GM12878 (cell line): ENCODE results near the gene LRP1. TPM values are rescaled to one million over a fixed set of nuclear protein-coding genes. Genes with fewer than 3 reads are reported as not detected.

Source experiments
- ATF7 ChIP-seq: fragments of 450-650 bp; IDR thresholded peaks from 2 replicates; pipeline ENCODE4 v1.6.1; 2016; ENCODE audit warnings: low read depth, mild to moderate bottlenecking
- BACH1 ChIP-seq: fragments of 450-650 bp; IDR thresholded peaks from 2 replicates; pipeline ENCODE4 v1.6.1; 2017; ENCODE audit warnings: mild to moderate bottlenecking, borderline replicate concordance
- BHLHE40 ChIP-seq, 2 experiments: fragments of 450-650 bp in 1 of 2; IDR thresholded peaks; 2 replicates each; pipeline ENCODE4 v1.6.1; 2011 to 2017; ENCODE audit warnings: low read depth in 2 of 2, borderline replicate concordance in 1 of 2, improper control_type of control experiment in 1 of 2, low read length in 1 of 2, mild to moderate bottlenecking in 1 of 2
- CTCF ChIP-seq, 3 experiments: IDR thresholded peaks in 2 of 3; conservative IDR thresholded peaks in 1 of 3; 2 replicates each; pipeline ENCODE4 v1.5.1; 2011; ENCODE audit warnings: low read depth in 3 of 3, low read length in 3 of 3, mild to moderate bottlenecking in 3 of 3, control low read depth in 2 of 3, moderate library complexity in 2 of 3, inconsistent platforms in 1 of 3, mixed read lengths in 1 of 3; ENCODE audit not compliant: control insufficient read depth in 2 of 3, insufficient read depth in 1 of 3; ENCODE audit errors: extremely low read depth in 1 of 3
- DPF2 ChIP-seq: fragments of 450-650 bp; IDR thresholded peaks from 2 replicates; pipeline ENCODE4 v1.6.1; 2017; ENCODE audit warnings: mild to moderate bottlenecking
- GATAD2B ChIP-seq: fragments of 450-650 bp; conservative IDR thresholded peaks from 2 replicates; pipeline ENCODE4 v1.6.1; 2017; ENCODE audit warnings: low read depth, mild to moderate bottlenecking, moderate library complexity
- IKZF2 ChIP-seq, 2 experiments: fragments of 450-650 bp; IDR thresholded peaks; 2 replicates each; pipeline ENCODE4 v1.6.1; 2017; ENCODE audit warnings: mild to moderate bottlenecking in 2 of 2, moderate library complexity in 2 of 2
- MEF2B ChIP-seq: fragments of 450-650 bp; IDR thresholded peaks from 2 replicates; pipeline ENCODE4 v1.6.1; 2018; ENCODE audit warnings: mild to moderate bottlenecking, moderate library complexity; ENCODE audit not compliant: partially characterized antibody, poor library complexity, severe bottlenecking
- MXI1 ChIP-seq: fragments of 150-350 bp; IDR thresholded peaks from 2 replicates; pipeline ENCODE4 v1.6.1; 2011; ENCODE audit warnings: low read depth, mild to moderate bottlenecking, inconsistent platforms, low read length, improper control_type of control experiment
- PBX3 ChIP-seq: IDR thresholded peaks from 2 replicates; pipeline ENCODE4 v1.6.1; 2011; ENCODE audit warnings: mild to moderate bottlenecking, low read depth, low read length, moderate library complexity; ENCODE audit not compliant: insufficient replicate concordance
- POLR2A ChIP-seq: IDR thresholded peaks from 2 replicates; pipeline ENCODE4 v1.6.1; 2011; ENCODE audit warnings: low read depth, mild to moderate bottlenecking, low read length
- POLR2AphosphoS2 ChIP-seq: IDR thresholded peaks from 2 replicates; pipeline ENCODE4 v1.6.1; 2011; ENCODE audit warnings: low read depth, mild to moderate bottlenecking, low read length, improper control_type of control experiment, moderate library complexity
- POU2F2 ChIP-seq: IDR thresholded peaks from 3 replicates; pipeline ENCODE4 v1.6.1; 2011; ENCODE audit warnings: low read depth, mild to moderate bottlenecking, low read length, borderline replicate concordance
- RAD21 ChIP-seq: IDR thresholded peaks from 2 replicates; pipeline ENCODE4 v1.6.1; 2011; ENCODE audit warnings: mild to moderate bottlenecking, low read depth, low read length, moderate library complexity; ENCODE audit not compliant: insufficient read depth
- RELA ChIP-seq: fragments of 450-650 bp; IDR thresholded peaks from 2 replicates; pipeline ENCODE4 v1.8.0; 2014; ENCODE audit warnings: borderline replicate concordance; ENCODE audit not compliant: partially characterized antibody
- RELB ChIP-seq: fragments of 450-650 bp; IDR thresholded peaks from 2 replicates; pipeline ENCODE4 v1.6.1; 2017; ENCODE audit warnings: low read depth, mild to moderate bottlenecking, moderate library complexity
- RFX5 ChIP-seq: IDR thresholded peaks from 2 replicates; pipeline ENCODE4 v1.6.1; 2011; ENCODE audit warnings: low read depth, low read length, improper control_type of control experiment
- SMAD5 ChIP-seq: IDR thresholded peaks from 2 replicates; pipeline ENCODE4 v1.6.1; 2016; ENCODE audit warnings: antibody characterized with exemption, low read depth
- SPI1 ChIP-seq: IDR thresholded peaks from 2 replicates; pipeline ENCODE4 v1.6.1; 2011; ENCODE audit warnings: low read depth, mild to moderate bottlenecking, low read length, moderate library complexity, borderline replicate concordance; ENCODE audit not compliant: insufficient read depth
- STAT3 ChIP-seq: IDR thresholded peaks from 2 replicates; pipeline ENCODE4 v1.6.1; 2011; ENCODE audit warnings: low read depth, low read length, improper control_type of control experiment
- TAF1 ChIP-seq: IDR thresholded peaks from 2 replicates; pipeline ENCODE4 v1.6.1; 2011; ENCODE audit warnings: mild to moderate bottlenecking, low read depth, low read length, borderline replicate concordance
- TCF3 ChIP-seq: IDR thresholded peaks from 2 replicates; pipeline ENCODE4 v1.6.1; 2012; ENCODE audit warnings: low read depth, mild to moderate bottlenecking, low read length, borderline replicate concordance; ENCODE audit not compliant: insufficient read depth
- USF1 ChIP-seq: IDR thresholded peaks from 2 replicates; pipeline ENCODE4 v1.6.1; 2011; ENCODE audit warnings: borderline replicate concordance, low read depth, mild to moderate bottlenecking, moderate library complexity, mixed read lengths, low read length; ENCODE audit not compliant: insufficient read depth; ENCODE audit errors: extremely low read length
- ZBED1 ChIP-seq: IDR thresholded peaks from 2 replicates; pipeline ENCODE4 v1.6.1; 2016; ENCODE audit warnings: borderline replicate concordance
- polyA plus RNA-seq, 11 experiments: library from polyadenylated mRNA; depleted of rRNA in 4 of 11; unstranded in 6 of 11; stranded (reverse) in 5 of 11; fragments of >200 nt; fragmentation: Nextera tagmentation in 4 of 11; fragmentation: Illumina TruSeq in 1 of 11; extraction: Ambion mirVana in 4 of 11; extraction: Trizol in 1 of 11; gene quantifications; 1 replicate in 1 of 11; 2 replicates in 10 of 11; pipeline versions ENCODE4 v1.2.1 to v1.2.3, GENCODE V29; 2011 to 2016; ENCODE audit warnings: inconsistent platforms in 2 of 11, missing spikeins in 2 of 11, low read depth in 1 of 11
- total RNA-seq, 4 experiments: library from RNA; depleted of rRNA in 3 of 4; stranded (reverse); fragments of >200 nt in 3 of 4; fragmentation: Illumina TruSeq in 1 of 4; extraction: Trizol in 1 of 4; gene quantifications; 2 replicates each; pipeline versions ENCODE4 v1.2.1 to v1.2.3, GENCODE V29; 2013 to 2021

The LRP1 gene
- total and polyA plus RNA-seq, 10 of the 15 experiments (the other 5 are each of a cell fraction or from before 2014, with no cell fraction given): under 0.01 to 1.1 (median 0.20) TPM; not detected in 2

GRCh38 chr12:57093415-57094207, 34.7 kb upstream of the LRP1 start (continued):
- TF ChIP-seq MEF2B (no peak), POLR2AphosphoS2 (peak; percentile 30; the same call in 1 of the 2 replicates), BHLHE40 (IDR thresholded peaks at IDR 0.05; ENCODE audit: borderline replicate concordance in 1 of 2, low read depth in 2 of 2, low read length in 1 of 2) (peak in 1 of 2 experiments; percentile 26; a peak in 2 of 4 replicates), DPF2 (peak; percentile 55; the same call in 1 of the 2 replicates), ZBED1 (peak; percentile 52; the same call in 1 of the 2 replicates), USF1 (no peak), CTCF (IDR thresholded peaks at IDR 0.05 in 2 of 3, conservative IDR thresholded peaks at IDR 0.05 in 1 of 3; ENCODE audit: control insufficient read depth in 2 of 3, extremely low read depth in 1 of 3, insufficient read depth in 1 of 3, low read depth in 3 of 3, low read length in 3 of 3) (peak; percentile 56 to 82 (median 81)), ATF7 (no peak), BACH1 (peak; percentile 32; the same call in 1 of the 2 replicates), RAD21 (peak; percentile 57), MXI1 (0 out of 2 replicates have a peak, but pooled peaks have one; percentile 17), POLR2A (peak; percentile 75), STAT3 (no peak), SPI1 (peak; percentile 57; the same call in 1 of the 2 replicates), PBX3 (peak; percentile 49), POU2F2 (peak; percentile 36; the same call in 1 of the 3 replicates), TAF1 (peak; percentile 40; the same call in 1 of the 2 replicates), TCF3 (0 out of 2 replicates have a peak, but pooled peaks have one; percentile 2), RELB (peak; percentile 36; the same call in 1 of the 2 replicates), IKZF2 (IDR thresholded peaks at IDR 0.05) (peak; percentile 42 to 47; a peak in 2 of 4 replicates), GATAD2B (peak; percentile 81), RELA (no peak), RFX5 (no peak), SMAD5 (no peak)
